Tibial nerve (tissue), 3 donors: ENCODE measurements around the gene TBC1D26.

Experiments
- CTCF ChIP-seq, 5 experiments: fragments of 200-600 bp in 3 of 5; fragments of 450-650 bp in 2 of 5; sonication (generic) in 3 of 5; IDR thresholded peaks; one replicate each; pipeline ENCODE4 v1.5.1; 2016 to 2019; ENCODE audit warnings: antibody characterized with exemption in 5 of 5, mild to moderate bottlenecking in 3 of 5, moderate library complexity in 2 of 5
- POLR2A ChIP-seq, 2 donors: fragments of 450-650 bp; IDR thresholded peaks; one replicate each; pipeline ENCODE4 v1.6.1; 2017; ENCODE audit warnings: antibody characterized with exemption in 2 of 2, mild to moderate bottlenecking in 2 of 2, moderate library complexity in 2 of 2

GRCh38 chr17:15740570-15741120 lies 8.6 kb downstream of the TBC1D26 start:
- TF ChIP-seq CTCF (IDR thresholded peaks at IDR 0.05) (no peak), POLR2A (IDR thresholded peaks at IDR 0.05) (no peak)
